Measurements from ENCODE around the gene CENPP. TPM values are rescaled to one million over a fixed set of nuclear protein-coding genes. Genes with fewer than 3 reads are reported as not detected.
A peak's percentile ranks its signal among the peaks of the same experiment; 100 is the strongest.

CENPP gene
- total RNA-seq, 2 donors from 2014 or later: 1.7 to 2.4 TPM

DNA sequence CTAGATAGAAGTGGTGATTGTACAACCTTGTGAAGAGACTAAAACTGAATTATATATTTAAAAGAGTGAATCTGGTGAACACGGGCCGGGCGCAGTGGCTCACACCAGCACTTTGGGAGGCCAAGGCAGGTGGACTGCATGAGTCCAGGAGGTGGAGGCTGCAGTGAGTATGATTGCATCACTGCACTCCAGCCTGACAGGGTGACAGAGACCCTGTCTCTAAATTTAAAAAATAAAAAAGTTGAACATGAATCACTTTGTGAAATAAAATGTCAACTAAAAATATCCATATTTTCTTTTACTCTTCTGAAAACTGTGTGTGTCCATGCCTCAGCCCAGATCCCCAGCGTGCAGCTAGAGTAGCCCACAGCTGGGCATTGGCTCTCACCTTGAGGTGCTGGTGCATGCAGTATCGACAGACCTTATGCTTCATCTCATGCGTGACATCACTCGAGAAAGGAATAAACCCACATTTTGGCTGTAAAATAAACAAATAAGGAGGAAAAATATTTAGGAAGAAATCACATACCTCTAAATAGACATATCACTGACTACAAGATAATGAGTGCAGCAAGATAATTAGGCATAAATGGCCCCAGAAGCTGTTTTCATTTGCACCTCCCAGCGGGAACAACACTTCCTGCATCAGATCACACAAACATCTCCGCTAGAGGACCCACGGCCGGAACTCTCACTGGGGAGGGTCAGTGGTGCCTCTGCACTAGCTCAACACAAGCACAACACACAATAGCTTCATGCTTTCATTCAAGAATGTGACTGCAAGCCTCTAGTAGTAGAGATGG is 322.1 kb downstream of the CENPP start:
- intact Hi-C loops (cut with DNase I, micrococcal nuclease): loop anchor here in 1 of 2 donors (10.0 kb wide), 1 partner anchor 513 kb away; no protein-coding TSS in a partner anchor
- DNase-seq (no peak), ATAC-seq (no peak)

DNA sequence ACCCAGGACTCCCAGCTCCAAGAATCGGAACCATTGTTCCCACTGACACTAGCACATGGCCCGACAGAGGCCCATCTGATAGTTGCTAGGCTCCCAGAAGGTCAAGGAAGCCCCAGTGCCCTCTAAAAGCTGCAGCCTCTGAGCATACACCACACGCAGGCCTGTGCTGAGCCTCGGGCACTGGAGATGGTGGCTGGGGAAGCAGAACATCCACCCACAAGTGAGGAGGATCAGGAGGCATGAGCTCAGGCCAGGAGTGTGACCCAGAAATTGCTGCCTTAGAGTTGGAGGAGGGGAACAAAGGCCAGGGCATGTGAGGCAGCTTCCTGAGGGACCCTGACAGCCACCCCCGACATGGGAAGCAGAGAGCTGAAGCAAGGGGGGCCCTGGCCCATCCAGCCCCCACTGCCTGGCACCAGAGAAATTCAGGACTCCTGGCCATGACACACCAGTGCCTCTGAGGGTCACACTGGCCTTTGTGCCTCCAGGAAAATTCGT is 322.8 kb downstream of the CENPP start:
- DNase-seq (peak in 1 of 2 donors; percentile 15), ATAC-seq (no peak)
- intact Hi-C loops (cut with DNase I, micrococcal nuclease): loop anchor here in 1 of 2 donors (10.0 kb wide), 1 partner anchor 514 kb away; no protein-coding TSS in a partner anchor

DNA sequence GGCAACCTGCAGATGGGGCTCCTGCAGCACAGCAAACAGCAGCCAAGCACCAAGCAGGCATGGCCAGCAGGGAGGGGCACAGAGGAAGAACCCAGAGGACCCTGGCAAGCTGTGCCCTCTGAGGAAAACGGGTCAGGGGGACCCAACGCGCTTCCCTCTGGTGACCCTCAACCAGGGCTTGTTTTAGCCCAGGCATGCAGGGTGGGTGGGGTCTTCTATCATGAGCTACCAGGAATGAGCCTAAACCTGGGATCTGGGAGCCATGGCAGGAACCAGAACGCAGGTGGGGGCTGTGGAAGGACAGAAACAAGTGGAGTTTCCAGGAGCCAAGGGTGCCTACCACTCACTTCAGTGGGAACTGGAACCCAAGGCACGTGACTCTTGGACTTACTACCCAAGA is 323.3 kb downstream of the CENPP start:
- DNase-seq (peak in 1 of 2 donors; percentile 20), ATAC-seq (no peak)
- intact Hi-C loops (cut with DNase I, micrococcal nuclease): loop anchor here in 1 of 2 donors (10.0 kb wide), 1 partner anchor 514 kb away; no protein-coding TSS in a partner anchor

DNA sequence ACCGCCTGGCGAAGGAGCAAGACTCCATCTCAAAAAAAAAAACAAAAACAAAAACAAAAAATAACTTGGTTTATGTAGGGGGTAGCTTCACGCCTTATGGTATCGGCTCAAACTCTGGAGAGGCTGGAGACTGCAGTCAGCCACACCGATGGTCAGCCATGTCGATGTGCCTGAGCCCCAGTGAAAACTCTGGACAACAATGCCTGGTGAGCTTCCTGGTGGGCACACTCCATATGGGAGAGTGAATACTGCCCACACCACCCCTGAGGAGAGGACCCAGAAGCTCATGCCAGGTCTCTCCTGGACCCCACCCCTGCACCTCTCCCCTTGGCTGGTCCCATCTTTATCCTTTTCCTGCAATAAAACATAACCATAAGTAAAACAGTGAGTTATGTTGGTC is 324.5 kb downstream of the CENPP start:
- intact Hi-C loops (cut with DNase I, micrococcal nuclease): no loop called here
- no peak for ATAC-seq
- peak in 1 of 2 donors; percentile 8 for DNase-seq

DNA sequence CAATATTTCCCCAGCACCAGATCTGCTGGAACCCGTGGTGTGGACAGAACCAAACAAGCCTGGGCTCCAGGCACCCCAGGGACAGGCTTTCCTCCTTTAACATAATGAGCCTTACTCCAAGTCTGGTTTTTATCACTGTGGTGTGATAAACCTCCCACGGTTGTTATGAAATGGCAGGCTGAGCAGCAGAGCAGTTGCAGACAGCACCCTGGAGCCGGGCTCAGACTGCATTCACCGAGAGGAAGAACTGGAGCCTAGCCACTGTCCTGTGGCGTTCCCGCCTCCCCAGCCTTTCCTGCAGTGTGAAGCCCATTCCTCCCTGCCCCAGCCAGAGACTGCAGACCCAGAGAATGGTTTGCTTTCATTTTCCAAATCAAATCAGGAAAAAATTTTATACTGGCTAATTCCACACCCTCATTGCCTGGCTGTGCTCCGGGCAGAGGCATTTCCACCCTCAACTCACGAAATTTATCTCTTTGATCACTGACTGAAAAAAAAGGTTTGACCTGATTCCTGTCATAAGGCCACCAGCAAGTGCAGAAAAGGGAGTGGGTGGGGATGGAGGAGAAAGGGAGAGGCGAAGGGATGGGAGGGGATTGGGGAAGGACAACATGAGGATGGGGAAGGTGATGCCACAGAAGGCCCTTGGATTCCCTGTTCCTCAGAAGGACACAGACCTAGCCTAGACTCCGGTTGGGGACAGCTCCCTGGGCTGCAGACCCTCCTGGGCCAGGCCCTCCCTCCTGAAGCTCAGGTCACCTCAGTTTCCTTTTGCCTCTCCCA is 325.3 kb downstream of the CENPP start:
- intact Hi-C loops (cut with DNase I, micrococcal nuclease): no loop called here
- ATAC-seq (no peak), DNase-seq (peak in 1 of 2 donors; percentile 63)

DNA sequence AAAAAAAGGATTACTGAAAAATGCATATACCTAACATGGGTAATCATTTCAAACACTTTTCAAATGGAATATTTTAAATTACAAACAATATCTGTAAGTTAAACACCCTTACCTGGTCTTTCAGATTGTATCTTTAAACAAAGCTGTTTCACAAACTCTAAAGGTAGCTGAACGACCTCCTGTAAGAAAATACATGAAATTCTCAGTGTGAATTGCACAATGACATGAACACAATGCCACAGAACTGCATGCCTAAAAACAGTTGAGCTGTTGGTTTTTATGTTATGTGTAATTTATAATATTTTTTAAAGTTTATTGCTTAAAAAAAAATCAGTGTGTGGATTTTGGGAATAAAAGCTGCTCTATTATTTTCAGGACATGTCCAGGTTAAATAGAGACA is 326.7 kb downstream of the CENPP start:
- intact Hi-C loops (cut with DNase I, micrococcal nuclease): no loop called here
- ATAC-seq: no peak
- DNase-seq: no peak

DNA sequence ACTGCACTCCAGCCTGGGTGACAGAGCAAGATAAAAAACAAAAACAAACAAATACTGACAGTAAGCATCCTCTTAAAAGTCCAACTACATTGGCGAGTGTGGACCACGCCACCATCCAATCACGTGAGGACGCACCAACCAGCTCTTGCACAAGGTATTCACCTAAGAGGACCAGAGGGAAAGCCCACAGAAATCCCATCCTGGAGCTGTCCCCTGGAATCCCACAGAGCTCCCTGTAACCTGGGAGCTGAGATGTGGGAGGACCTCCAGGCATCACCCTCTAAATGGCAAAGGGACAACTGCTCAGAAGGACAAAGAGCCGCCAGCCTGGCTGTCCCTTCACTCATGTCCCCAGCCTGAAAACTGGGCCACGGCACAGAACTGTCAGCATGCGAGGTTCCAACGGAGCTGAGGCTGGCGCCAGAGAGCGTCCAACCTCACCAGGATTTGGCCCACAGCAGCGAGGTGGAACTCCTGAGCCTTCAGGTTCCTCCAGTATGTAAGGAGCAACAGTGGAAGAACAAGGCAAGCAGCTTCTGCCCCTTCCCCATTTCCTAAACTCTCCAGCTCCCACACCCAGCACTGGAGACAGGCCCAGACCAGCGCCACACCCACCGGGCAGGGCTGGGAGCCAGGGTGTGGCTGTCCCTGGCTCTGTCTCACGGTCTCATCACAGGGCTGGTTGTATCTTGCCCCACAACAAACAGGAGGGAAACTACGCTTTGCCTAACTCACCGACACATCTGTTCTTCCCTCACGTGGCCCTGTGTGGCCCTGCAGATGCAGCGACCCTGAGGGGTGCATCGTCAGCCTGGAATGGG is 328.9 kb downstream of the CENPP start:
- DNase-seq (peak in 1 of 2 donors; percentile 18), ATAC-seq (peak; percentile 82)
- intact Hi-C loops (cut with DNase I, micrococcal nuclease): no loop called here

DNA sequence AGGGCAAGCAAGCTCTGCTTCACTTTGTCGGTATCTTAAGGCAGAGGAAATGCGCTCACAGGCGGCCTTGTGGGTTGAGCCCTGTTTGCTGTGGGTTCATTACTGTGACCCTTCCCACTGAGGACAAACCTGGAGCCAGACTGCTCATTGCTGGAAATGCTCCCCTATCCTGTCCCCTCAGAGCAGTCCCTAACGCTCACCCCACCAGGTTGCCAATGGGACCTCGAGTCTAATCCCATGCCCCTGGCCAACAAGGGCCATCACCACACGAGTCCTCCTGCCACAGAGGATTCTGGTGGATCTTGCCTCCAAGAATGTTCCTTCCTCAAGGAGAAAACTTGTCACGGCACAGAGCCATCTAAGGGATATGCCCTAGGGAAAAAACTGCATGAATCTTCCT is 329.6 kb downstream of the CENPP start:
- DNase-seq (peak in 1 of 2 donors; percentile 16), ATAC-seq (no peak)
- intact Hi-C loops (cut with DNase I, micrococcal nuclease): no loop called here

DNA sequence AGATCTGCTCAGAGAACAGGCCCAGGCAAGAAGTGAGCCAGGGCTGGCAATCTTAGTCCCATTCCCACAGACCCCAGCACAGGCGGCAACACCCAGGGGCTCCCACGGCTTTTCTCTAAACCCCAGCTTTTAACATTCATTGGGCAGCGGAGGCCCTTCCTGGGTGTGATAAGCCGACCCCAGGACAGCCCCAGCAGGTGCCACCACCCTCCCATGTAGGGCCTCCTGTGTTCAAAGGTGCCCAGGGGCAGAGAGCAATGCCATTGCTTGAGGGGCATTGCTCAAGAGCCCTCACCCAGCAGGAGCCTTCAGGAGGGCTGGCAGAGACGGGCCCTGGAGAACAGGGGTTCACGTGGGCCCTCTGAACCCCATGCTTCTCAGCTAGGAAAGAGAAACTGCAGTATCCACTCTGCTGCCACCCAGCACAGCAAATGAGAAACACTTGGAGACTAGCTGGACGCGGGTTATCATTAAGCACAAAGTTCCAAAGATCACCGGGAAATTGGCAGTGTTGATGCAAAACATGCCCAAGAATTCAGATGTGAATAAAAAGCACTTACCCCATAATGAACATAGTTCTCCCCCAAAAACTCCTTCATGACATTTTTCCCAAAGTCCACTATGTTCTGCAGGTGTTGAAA is 330.3 kb downstream of the CENPP start:
- intact Hi-C loops (cut with DNase I, micrococcal nuclease): no loop called here
- peak in 1 of 2 donors; percentile 17 for DNase-seq

DNA sequence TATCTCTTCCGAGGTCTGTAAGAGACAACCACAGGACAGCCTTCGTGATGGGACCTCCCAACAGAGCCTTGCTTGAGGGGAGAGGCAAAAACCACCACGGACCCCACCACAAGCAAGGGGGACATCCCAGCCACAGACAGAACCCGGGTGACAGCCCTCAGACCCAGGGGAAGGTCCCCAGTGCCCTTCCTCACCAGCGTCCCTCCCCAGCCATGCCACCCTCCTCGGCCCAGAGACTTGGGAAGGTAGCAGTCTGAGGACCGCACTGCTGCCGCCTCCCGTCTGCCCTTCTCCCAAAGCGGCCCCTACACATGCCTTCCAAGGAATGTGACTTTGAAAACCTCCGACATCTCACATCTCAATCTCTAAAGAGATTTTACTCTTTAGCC is 330.8 kb downstream of the CENPP start:
- intact Hi-C loops (cut with DNase I, micrococcal nuclease): no loop called here
- DNase-seq (peak in 1 of 2 donors; percentile 1), ATAC-seq (no peak)

More for the DNA sequence above, 330.3 kb downstream of the CENPP start:
- ATAC-seq: no peak

DNA sequence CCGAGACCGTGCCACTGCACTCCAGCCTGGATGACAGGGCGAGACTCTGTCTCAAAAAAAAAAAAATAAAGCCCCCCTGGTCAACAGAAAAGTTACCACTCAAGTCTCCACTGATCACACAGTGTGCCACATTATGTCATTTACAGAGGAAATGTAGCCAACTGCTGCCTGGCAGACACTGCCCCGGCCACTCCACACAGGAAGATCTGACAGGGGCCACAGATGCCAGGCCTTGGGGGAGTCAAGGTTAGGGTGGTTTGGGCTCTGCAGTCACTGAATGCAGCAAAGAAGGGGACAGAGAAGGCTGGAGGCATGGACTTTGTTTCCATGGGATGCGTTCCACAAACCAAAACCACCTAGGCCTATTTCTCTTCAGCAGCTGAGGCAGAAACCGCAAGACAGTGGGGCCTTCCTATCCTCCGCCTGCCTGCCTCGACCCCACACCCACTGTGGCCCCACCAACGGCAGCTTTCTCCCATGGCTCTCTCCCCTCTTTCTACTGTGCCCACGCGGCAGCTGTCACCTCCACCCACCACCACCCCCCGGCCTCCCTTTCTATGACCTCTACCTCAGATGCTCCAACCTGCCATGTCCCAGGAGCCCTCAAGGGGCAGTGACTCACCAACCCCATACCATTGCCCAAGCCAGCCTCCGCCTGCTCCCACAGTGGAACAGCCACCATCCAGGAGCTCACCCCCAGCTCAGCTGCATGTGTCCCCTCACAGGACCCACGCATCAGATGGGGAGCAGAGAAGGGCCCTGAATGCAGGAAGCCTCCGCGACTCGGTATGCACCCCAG is 331.7 kb downstream of the CENPP start:
- DNase-seq (peak in 1 of 2 donors; percentile 15), ATAC-seq (no peak)
- intact Hi-C loops (cut with DNase I, micrococcal nuclease): no loop called here

DNA sequence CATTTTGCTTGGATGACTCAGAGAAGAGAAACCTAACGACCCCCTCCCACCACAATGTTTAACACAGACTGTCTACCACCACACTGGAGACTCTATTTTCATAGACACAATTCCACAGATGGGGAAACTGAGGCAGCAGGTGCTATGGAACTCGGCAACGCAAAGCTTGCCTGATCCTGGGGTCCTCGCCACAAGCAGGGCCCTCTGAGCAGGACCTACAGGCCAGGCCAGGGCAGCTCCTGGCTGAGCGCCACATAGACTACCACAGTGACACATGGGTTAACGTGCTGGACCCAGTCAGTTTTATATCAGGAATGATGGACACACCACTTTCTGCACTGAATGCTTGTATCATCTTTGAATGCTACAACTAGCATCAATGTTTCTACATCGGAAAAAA is 332.4 kb downstream of the CENPP start:
- DNase-seq (peak in 1 of 2 donors; percentile 1), ATAC-seq (no peak)
- intact Hi-C loops (cut with DNase I, micrococcal nuclease): no loop called here

DNA sequence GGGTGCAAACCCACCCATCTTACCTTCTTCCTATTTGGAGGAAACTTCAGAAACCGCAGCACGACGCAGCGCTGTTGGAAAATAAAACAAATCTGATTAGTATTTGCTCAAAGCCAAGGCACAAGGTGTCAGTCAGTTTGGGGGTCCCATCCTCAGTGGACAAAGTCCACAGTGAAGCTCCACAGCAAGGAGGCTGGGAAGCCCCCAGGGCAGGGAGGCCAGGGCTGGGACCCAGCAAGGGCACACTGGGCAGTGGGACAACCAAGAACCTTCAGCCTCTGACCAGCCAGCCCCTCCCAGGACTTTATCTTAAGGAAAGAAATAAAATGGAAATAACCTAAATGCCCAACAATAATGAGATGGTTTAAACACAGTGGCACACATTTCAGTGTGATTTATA is 332.9 kb downstream of the CENPP start:
- no peak for ATAC-seq
- intact Hi-C loops (cut with DNase I, micrococcal nuclease): no loop called here
- peak in 1 of 2 donors; percentile 4 for DNase-seq

DNA sequence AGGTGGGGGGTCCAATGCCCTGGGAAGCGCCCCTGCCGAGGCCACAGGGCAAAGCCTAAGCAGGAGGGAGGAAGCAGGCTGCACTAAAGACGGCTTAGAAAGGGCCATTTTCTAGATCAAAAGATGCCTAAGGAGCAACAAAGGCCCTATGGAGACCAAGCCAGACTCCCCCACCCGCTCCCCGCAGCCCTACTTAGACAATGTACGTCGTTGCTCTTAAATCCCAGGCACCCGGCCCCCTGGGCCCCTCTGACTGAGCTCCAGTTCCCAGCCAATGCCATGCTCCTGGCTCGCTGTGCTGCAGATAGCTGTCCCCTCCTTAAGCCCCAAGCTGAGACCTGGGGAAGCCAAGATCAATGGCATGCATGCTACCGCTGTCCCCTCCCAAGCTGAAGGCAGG is 333.8 kb downstream of the CENPP start:
- intact Hi-C loops (cut with DNase I, micrococcal nuclease): no loop called here
- no peak for DNase-seq
- no peak for ATAC-seq

DNA sequence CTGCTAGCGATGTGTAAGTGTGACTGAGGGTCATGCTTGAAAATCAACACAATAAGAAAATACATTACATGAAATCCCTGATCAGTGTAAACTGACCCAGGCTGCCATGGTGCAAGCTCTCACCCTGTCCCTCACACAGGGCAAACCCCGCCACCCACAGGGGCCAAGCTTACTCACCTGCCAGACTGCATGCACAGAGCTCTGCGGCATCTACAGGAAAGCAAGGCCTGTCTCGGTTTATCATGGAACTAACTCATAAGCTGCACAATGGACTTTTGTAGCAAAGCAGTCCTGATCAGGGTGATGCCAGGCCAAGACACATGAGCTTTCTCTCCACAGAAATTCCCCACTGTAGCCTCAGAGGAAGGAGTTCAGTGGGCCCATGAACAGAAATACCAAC is 334.5 kb downstream of the CENPP start:
- DNase-seq (no peak), ATAC-seq (no peak)
- intact Hi-C loops (cut with DNase I, micrococcal nuclease): no loop called here

DNA sequence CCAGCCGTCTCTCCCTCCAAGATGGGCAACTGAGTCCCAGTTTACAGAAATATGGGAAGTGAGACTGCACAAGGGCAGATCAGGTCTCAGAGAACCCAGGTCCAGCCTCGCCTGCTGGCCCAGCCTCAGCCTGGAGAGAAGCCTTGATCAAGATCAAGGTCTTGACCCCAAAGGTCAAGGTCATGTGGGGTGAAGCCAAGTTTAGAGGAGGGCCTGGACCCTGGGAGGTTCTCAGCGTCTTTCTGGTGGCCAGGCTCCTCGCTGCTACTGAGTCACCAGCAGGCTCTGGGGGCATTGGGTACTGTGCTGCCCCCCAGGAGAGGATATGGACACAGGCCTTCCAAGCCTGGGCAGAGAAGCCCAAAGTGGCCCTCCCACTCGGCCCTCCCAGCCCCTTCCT is 335.4 kb downstream of the CENPP start:
- intact Hi-C loops (cut with DNase I, micrococcal nuclease): no loop called here
- ATAC-seq: no peak
- DNase-seq: no peak

DNA sequence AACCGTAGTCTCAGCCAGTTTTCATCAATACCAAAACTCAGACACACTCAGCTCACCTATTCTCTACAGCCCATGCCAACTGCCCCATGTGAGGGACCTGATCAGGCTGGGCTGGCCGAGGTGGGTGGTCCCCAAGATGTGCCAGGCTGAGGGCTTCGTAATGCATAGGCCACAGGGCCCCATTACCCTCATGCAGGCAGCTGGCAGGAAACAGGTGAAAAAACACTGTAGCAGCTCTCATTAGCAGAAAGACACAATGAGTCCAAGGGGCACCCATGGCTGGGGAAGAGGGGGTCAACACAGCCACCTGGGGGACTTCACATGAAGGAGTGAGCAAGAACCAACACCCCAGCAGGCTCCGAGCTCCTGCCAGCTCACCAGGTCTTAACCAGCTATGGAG is 336.0 kb downstream of the CENPP start:
- ATAC-seq (no peak), DNase-seq (peak in 1 of 2 donors; percentile 6)
- intact Hi-C loops (cut with DNase I, micrococcal nuclease): no loop called here

DNA sequence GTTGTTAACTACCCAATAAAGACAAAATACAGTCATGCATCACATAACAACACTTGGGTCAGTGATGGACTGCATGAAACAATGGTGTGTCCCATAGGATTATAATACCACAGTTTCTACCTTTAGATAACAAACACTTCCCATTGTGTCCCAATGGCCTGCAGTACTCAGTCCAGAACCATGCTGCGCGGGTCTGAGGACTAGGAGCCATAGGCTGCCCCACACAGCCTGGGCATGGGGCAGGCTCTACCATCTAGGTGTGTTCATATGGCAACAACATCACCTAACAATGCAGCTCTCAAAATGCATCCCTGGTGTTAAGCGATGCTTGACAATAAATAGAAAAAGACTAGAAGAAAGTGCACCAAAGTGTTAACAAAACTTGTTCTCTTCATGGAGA is 337.4 kb downstream of the CENPP start:
- no peak for ATAC-seq
- no peak for DNase-seq
- intact Hi-C loops (cut with DNase I, micrococcal nuclease): no loop called here

All from left colon (tissue), 2 donors.